Measurements from ENCODE around the gene KIF17.

The KIF17 gene

DNA sequence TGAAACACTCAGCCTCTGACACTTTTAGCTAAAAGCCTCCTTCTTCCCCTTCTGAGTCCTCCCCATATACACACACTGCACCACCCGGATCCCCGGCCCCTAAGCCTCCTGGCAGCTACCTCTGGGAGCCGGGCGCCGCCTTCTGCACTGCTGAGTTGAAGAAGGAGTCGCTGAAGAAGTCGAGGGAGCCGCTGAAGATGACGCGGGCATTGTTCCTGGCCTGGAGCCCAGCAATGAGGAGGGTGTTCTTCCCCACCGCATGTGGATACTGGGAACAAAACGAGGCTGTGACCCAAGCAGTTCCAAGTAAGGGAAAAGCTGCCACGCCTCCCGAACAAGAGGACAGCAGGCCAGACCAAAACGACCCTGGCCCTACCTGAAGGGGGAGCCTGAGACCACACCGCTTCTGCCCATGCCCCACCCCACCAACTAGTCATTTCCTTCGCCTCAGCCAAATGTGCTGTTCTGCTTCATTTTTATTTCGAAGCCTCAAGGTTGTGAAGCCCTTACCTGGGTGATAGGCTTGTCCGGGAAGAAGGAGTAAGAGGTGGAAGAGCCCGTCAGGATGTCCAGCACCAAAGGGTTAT is 63.6 kb downstream of the KIF17 start:
- H3K4me1 Mint-ChIP-seq = peaks cover 5% of the 10 kb centered on the region
- H3K4me3 Mint-ChIP-seq = no peak overlapping the region
- TF ChIP-seq CTCF (IDR thresholded peaks at IDR 0.05; ENCODE audit: unreplicated experiment in 3 of 3) = no peak
- H3K27me3 Mint-ChIP-seq (ENCODE audit: low read depth) = peaks cover 3% of the 10 kb centered on the region
- no peak overlapping the region for H3K27ac Mint-ChIP-seq
- peaks cover 68% of the 10 kb centered on the region for H3K36me3 Mint-ChIP-seq (ENCODE audit: low read depth)
- H3K9me3 Mint-ChIP-seq = no peaks in the 10 kb centered on the region

GRCh38 chr1:20652300-20652699 is 65.5 kb downstream of the KIF17 start:
- no peak overlapping the region for H3K27ac Mint-ChIP-seq
- no peak for TF ChIP-seq CTCF (IDR thresholded peaks at IDR 0.05; ENCODE audit: unreplicated experiment in 3 of 3)
- H3K36me3 Mint-ChIP-seq (ENCODE audit: low read depth) = peaks cover 77% of the 10 kb centered on the region
- peaks cover 3% of the 10 kb centered on the region for H3K27me3 Mint-ChIP-seq (ENCODE audit: low read depth)
- H3K9me3 Mint-ChIP-seq = no peaks in the 10 kb centered on the region
- no peak overlapping the region for H3K4me3 Mint-ChIP-seq
- H3K4me1 Mint-ChIP-seq = peaks cover 5% of the 10 kb centered on the region

DNA sequence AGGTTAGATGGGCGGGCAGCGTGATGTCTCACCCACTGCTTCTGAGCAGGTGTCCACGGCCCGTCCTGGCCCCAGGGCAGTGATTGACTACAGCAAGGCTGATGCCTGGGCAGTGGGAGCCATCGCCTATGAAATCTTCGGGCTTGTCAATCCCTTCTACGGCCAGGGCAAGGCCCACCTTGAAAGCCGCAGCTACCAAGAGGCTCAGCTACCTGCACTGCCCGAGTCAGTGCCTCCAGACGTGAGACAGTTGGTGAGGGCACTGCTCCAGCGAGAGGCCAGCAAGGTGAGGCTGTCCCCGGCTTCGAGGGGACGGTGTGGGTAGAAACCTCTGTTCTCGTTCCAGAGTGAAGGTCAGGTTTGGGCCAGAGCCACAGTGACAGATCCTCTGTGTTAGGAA is 68.9 kb downstream of the KIF17 start:
- Mint-ChIP-seq H3K9me3 (no peaks in the 10 kb centered on the region), H3K27me3 (ENCODE audit: low read depth) (no peaks in the 10 kb centered on the region), H3K4me3 (no peak overlapping the region), H3K27ac (no peak overlapping the region), H3K4me1 (no peaks in the 10 kb centered on the region), H3K36me3 (ENCODE audit: low read depth) (peaks cover 62% of the 10 kb centered on the region)
- TF ChIP-seq CTCF (IDR thresholded peaks at IDR 0.05; ENCODE audit: unreplicated experiment in 3 of 3) = no peak

GRCh38 chr1:20648438-20648837 is 69.4 kb downstream of the KIF17 start:
- no peak overlapping the region for H3K4me3 Mint-ChIP-seq
- H3K27me3 Mint-ChIP-seq (ENCODE audit: low read depth) = no peaks in the 10 kb centered on the region
- H3K9me3 Mint-ChIP-seq = no peaks in the 10 kb centered on the region
- H3K27ac Mint-ChIP-seq = no peak overlapping the region
- no peaks in the 10 kb centered on the region for H3K4me1 Mint-ChIP-seq
- H3K36me3 Mint-ChIP-seq (ENCODE audit: low read depth) = peaks cover 59% of the 10 kb centered on the region
- TF ChIP-seq CTCF (IDR thresholded peaks at IDR 0.05; ENCODE audit: unreplicated experiment in 3 of 3) = no peak

- no peak for TF ChIP-seq CTCF (IDR thresholded peaks at IDR 0.05; ENCODE audit: unreplicated experiment in 3 of 3)
- peaks cover 42% of the 10 kb centered on the region for H3K36me3 Mint-ChIP-seq (ENCODE audit: low read depth)
- H3K27me3 Mint-ChIP-seq (ENCODE audit: low read depth) = no peaks in the 10 kb centered on the region
- H3K9me3 Mint-ChIP-seq = no peaks in the 10 kb centered on the region
- H3K27ac Mint-ChIP-seq = no peak overlapping the region
- H3K4me1 Mint-ChIP-seq = no peaks in the 10 kb centered on the region
- no peak overlapping the region for H3K4me3 Mint-ChIP-seq
Measured at GRCh38 chr1:20645414-20645813, 72.4 kb downstream of the KIF17 start.

DNA sequence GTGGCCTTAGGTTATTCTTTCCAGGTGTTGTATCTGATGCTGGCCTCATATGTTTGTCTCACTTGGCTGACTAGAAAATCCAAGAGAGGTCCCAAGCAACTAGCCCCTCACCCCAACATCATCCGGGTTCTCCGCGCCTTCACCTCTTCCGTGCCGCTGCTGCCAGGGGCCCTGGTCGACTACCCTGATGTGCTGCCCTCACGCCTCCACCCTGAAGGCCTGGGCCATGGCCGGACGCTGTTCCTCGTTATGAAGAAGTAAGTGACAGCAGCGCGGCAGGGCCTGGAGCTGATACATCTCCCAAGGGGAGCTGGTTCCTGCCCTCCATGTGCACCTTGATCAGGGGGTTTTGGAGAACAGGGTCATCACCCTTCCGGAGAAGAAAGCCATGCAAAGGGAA is 73.4 kb downstream of the KIF17 start:
- no peaks in the 10 kb centered on the region for H3K27me3 Mint-ChIP-seq (ENCODE audit: low read depth)
- H3K4me1 Mint-ChIP-seq = no peaks in the 10 kb centered on the region
- no peaks in the 10 kb centered on the region for H3K9me3 Mint-ChIP-seq
- no peak for TF ChIP-seq CTCF (IDR thresholded peaks at IDR 0.05; ENCODE audit: unreplicated experiment in 3 of 3)
- H3K27ac Mint-ChIP-seq = no peak overlapping the region
- H3K36me3 Mint-ChIP-seq (ENCODE audit: low read depth) = peaks cover 38% of the 10 kb centered on the region
- H3K4me3 Mint-ChIP-seq = no peak overlapping the region
